GM12878 (cell line): ENCODE results near the gene SVOP. TPM values are rescaled to one million over a fixed set of nuclear protein-coding genes. Genes with fewer than 3 reads are reported as not detected.
A peak's percentile ranks its signal among the peaks of the same experiment; 100 is the strongest.

ENCODE experiments used
- ATAC-seq: fragments of 200-7000 bp; cut with Tn5 transposase; 3 replicates; pipeline ENCODE4 v1.9.1; 2020; ENCODE audit warnings: mild to moderate bottlenecking, moderate library complexity
- BruUV-seq: library from RNA; stranded (reverse); fragments of 400-500 nt; replicated peaks from 2 replicates; lab custom pipeline; 2021; lab: Mats Ljungman, UMichigan
- CTCF ChIA-PET: fragments of 300-600 bp; sonication (Branson Sonifier 250); formaldehyde crosslinking; extraction: SDS; loops from one replicate; lab custom pipeline; 2021; ENCODE audit warnings: inconsistent platforms; lab: Yijun Ruan, JAX
- POLR2A ChIA-PET: fragments of 350-600 bp; formaldehyde crosslinking; extraction: SDS; loops from one replicate; lab custom pipeline; 2021; ENCODE audit warnings: inconsistent platforms; lab: Charles Lee
- RAD21 ChIA-PET: fragments of 300-600 bp; sonication (Branson Sonifier 250); formaldehyde crosslinking; loops from one replicate; lab custom pipeline; 2023; ENCODE audit warnings: antibody characterized with exemption; ENCODE audit not compliant: unreplicated experiment; lab: Charles Lee
- SMC1A ChIA-PET: fragments of 300-600 bp; sonication (Branson Sonifier 250); formaldehyde crosslinking; loops from one replicate; lab custom pipeline; 2023; ENCODE audit not compliant: unreplicated experiment, uncharacterized antibody; lab: Charles Lee
- DNase-seq: peaks from one replicate; pipeline ENCODE4 v3.0.0-alpha.2; 2011; ENCODE audit warnings: low read depth, low spot score
- FAIRE-seq: peaks from 3 replicates; lab custom pipeline; 2011; peaks lifted over from hg19 to GRCh38; lab: Jason Lieb, UNC
- H2AFZ ChIP-seq: 2 replicates; pipeline ENCODE4 v1.6.0; 2011; ENCODE audit warnings: low read depth, low read length, control low read depth; ENCODE audit not compliant: control insufficient read depth
- H3K27ac ChIP-seq: 2 replicates; pipeline ENCODE4 v1.5.1; 2011; ENCODE audit warnings: control low read depth; ENCODE audit not compliant: control insufficient read depth, insufficient read depth
- H3K27me3 ChIP-seq, 2 experiments: replicated peaks in 1 of 2; 2 replicates each; pipeline versions ENCODE4 v1.6.0 to v1.6.1; 2011; ENCODE audit warnings: low read length in 1 of 2; ENCODE audit not compliant: control insufficient read depth in 2 of 2, insufficient read depth in 2 of 2
- H3K36me3 ChIP-seq, 2 experiments: 2 replicates each; pipeline ENCODE4 v1.5.1; 2011; ENCODE audit warnings: low read length in 1 of 2; ENCODE audit not compliant: control insufficient read depth in 2 of 2, insufficient read depth in 2 of 2
- H3K4me1 ChIP-seq: 2 replicates; pipeline ENCODE4 v1.6.1; 2011; ENCODE audit warnings: mild to moderate bottlenecking, low read length, moderate library complexity, mixed read lengths; ENCODE audit not compliant: control insufficient read depth, insufficient read depth
- H3K4me2 ChIP-seq: 2 replicates; pipeline ENCODE4 v1.6.0; 2011; ENCODE audit warnings: control low read depth; ENCODE audit not compliant: control insufficient read depth, insufficient read depth
- H3K4me3 ChIP-seq: fragments of 200-600 bp; sonication (generic); 2 replicates; pipeline ENCODE4 v1.5.1; 2016
- H3K79me2 ChIP-seq: 2 replicates; pipeline ENCODE4 v1.6.0; 2011; ENCODE audit warnings: low read length; ENCODE audit not compliant: control insufficient read depth, insufficient read depth
- H3K9ac ChIP-seq: 2 replicates; pipeline ENCODE4 v1.8.0; 2011; ENCODE audit warnings: low read length, control low read depth, mixed read lengths; ENCODE audit not compliant: control insufficient read depth, insufficient read depth
- H3K9me3 ChIP-seq: replicated peaks from 3 replicates; pipeline ENCODE4 v1.5.1; 2011; ENCODE audit warnings: mild to moderate bottlenecking, low read length; ENCODE audit not compliant: control insufficient read depth, insufficient read depth
- H4K20me1 ChIP-seq: 2 replicates; pipeline ENCODE4 v1.6.0; 2011; ENCODE audit not compliant: control insufficient read depth, insufficient read depth
- ATF7 ChIP-seq: fragments of 450-650 bp; IDR thresholded peaks from 2 replicates; pipeline ENCODE4 v1.6.1; 2016; ENCODE audit warnings: low read depth, mild to moderate bottlenecking
- CREM ChIP-seq: IDR thresholded peaks from 2 replicates; pipeline ENCODE4 v1.6.1; 2014; ENCODE audit warnings: antibody characterized with exemption, low read depth
- NFXL1 ChIP-seq: fragments of 450-650 bp; IDR thresholded peaks from 2 replicates; pipeline ENCODE4 v1.6.1; 2017; ENCODE audit warnings: antibody characterized with exemption, mild to moderate bottlenecking, borderline replicate concordance
- SPI1 ChIP-seq: IDR thresholded peaks from 2 replicates; pipeline ENCODE4 v1.6.1; 2011; ENCODE audit warnings: low read depth, mild to moderate bottlenecking, low read length, moderate library complexity, borderline replicate concordance; ENCODE audit not compliant: insufficient read depth
- WGBS: methylation state at CpG from one replicate; pipeline ENCODE4 v1.1.6; 2016; ENCODE audit warnings: low lambda C conversion rate; ENCODE audit not compliant: insufficient replicate concordance, insufficient coverage; ENCODE audit errors: missing lambda C conversion rate; 5-methylcytosine and 5-hydroxymethylcytosine counted together
- in situ Hi-C: fragments of 300-500 bp; cut with MboI; formaldehyde crosslinking; loops from 9 replicates; pipeline ENCODE4 v1.14.3; 2018; ENCODE audit warnings: mixed read lengths
- intact Hi-C: fragments of 100-400 bp; cut with micrococcal nuclease; formaldehyde crosslinking; loops from one replicate; pipeline ENCODE4 v1.14.2; 2022; ENCODE audit not compliant: unreplicated experiment
- polyA plus RNA-seq, 11 experiments: library from polyadenylated mRNA; depleted of rRNA in 4 of 11; unstranded in 6 of 11; stranded (reverse) in 5 of 11; fragments of >200 nt; fragmentation: Nextera tagmentation in 4 of 11; fragmentation: Illumina TruSeq in 1 of 11; extraction: Ambion mirVana in 4 of 11; extraction: Trizol in 1 of 11; gene quantifications; 1 replicate in 1 of 11; 2 replicates in 10 of 11; pipeline versions ENCODE4 v1.2.1 to v1.2.3, GENCODE V29; 2011 to 2016; ENCODE audit warnings: inconsistent platforms in 2 of 11, missing spikeins in 2 of 11, low read depth in 1 of 11
- total RNA-seq, 4 experiments: library from RNA; depleted of rRNA in 3 of 4; stranded (reverse); fragments of >200 nt in 3 of 4; fragmentation: Illumina TruSeq in 1 of 4; extraction: Trizol in 1 of 4; gene quantifications; 2 replicates each; pipeline versions ENCODE4 v1.2.1 to v1.2.3, GENCODE V29; 2013 to 2021
- TF ChIP-seq, protein P1 (sequence below): fragments of 450-650 bp; IDR thresholded peaks from 2 replicates; pipeline ENCODE4 v1.6.1; 2017; ENCODE audit warnings: mild to moderate bottlenecking, low read depth, inconsistent platforms; ENCODE audit not compliant: poor library complexity, severe bottlenecking

The SVOP gene
- total and polyA plus RNA-seq, 10 of the 15 experiments (the other 5 are each of a cell fraction or from before 2014, with no cell fraction given): under 0.01 TPM; not detected in 9

DNA sequence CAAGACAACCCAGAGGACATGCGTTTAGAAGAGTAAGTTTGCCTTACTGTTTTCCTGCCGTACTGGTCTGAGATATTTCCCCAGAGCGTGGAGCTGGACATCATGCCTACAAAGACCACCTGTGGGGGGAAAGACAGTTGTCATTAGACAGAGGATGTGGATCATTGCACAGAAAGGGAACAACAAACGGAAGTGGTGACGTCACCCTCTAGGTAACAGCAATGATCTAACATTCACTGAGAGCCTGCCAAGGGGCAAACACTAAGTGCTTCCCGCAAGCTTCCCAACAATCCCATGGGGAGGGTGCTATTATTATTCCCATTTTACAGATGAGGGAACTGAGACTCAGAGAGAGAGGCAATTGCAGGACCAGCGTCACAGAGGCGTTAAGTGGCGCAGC is 48.5 kb downstream of the SVOP start:
- ChIA-PET RAD21 (no interaction called here), CTCF (no interaction called here), POLR2A (no interaction called here), SMC1A (no interaction called here)
- H4K20me1 ChIP-seq: no peaks in the 10 kb centered on the region
- no peak overlapping the region for H2AFZ ChIP-seq
- intact Hi-C loops: no loop called here
- H3K27ac ChIP-seq: no peak overlapping the region
- 41% methylated on average over 9 of the region's 9 CpGs for WGBS
- H3K4me3 ChIP-seq: no peak overlapping the region
- TF ChIP-seq, protein P1, sequence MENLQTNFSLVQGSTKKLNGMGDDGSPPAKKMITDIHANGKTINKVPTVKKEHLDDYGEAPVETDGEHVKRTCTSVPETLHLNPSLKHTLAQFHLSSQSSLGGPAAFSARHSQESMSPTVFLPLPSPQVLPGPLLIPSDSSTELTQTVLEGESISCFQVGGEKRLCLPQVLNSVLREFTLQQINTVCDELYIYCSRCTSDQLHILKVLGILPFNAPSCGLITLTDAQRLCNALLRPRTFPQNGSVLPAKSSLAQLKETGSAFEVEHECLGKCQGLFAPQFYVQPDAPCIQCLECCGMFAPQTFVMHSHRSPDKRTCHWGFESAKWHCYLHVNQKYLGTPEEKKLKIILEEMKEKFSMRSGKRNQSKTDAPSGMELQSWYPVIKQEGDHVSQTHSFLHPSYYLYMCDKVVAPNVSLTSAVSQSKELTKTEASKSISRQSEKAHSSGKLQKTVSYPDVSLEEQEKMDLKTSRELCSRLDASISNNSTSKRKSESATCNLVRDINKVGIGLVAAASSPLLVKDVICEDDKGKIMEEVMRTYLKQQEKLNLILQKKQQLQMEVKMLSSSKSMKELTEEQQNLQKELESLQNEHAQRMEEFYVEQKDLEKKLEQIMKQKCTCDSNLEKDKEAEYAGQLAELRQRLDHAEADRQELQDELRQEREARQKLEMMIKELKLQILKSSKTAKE: no peak
- peak; percentile 32; the same call in 1 of the 2 replicates for TF ChIP-seq ATF7
- TF ChIP-seq, all 136 proteins: peak for 1
- H3K9ac ChIP-seq: no peak overlapping the region
- FAIRE-seq: no peak
- no peak for ATAC-seq
- no peaks in the 10 kb centered on the region for H3K79me2 ChIP-seq
- no peak overlapping the region for H3K4me2 ChIP-seq
- no TSS peak for BruUV-seq
- no peaks in the 10 kb centered on the region for H3K9me3 ChIP-seq
- DNase-seq: no peak
- in situ Hi-C loops: no loop called here
- no peaks in the 10 kb centered on the region for H3K4me1 ChIP-seq
- H3K36me3 ChIP-seq: no peaks in the 10 kb centered on the region
- no peaks in the 10 kb centered on the region; a peak in 2 of 4 replicates for H3K27me3 ChIP-seq

DNA sequence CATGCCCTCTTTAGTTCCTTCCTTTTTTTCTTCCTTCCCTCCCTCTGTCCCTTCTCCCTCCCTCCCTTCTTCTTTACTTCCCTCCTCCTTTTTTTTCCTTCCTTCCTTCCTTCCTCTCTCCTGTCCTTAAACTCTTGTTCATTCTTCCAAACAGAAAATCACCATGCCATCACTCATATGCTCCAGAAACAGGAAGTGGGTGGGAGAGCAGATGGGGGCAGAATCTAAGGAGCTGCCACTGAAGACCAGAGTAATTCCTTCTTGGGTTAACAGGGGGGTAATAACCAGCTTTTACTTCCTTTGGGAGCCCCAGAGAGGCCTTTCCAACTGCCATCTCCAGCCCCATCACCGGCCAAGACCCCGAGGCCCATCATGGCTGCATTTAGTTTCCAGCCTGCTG is 51.2 kb downstream of the SVOP start:
- intact Hi-C loops (loop anchor here (5.0 kb wide), 1 partner anchor 123 kb away; the partner anchor contains the start of gene ALKBH2), in situ Hi-C loops (no loop called here)
- DNase-seq (no peak), ATAC-seq (no peak), FAIRE-seq (no peak)
- no peaks in the 10 kb centered on the region for H3K9me3 ChIP-seq
- BruUV-seq: no TSS peak
- POLR2A ChIA-PET: no interaction called here
- WGBS: 23% methylated on average over 2 of the region's 2 CpGs
- no peaks in the 10 kb centered on the region for H3K27me3 ChIP-seq
- no peak overlapping the region for H3K9ac ChIP-seq
- H3K36me3 ChIP-seq: no peaks in the 10 kb centered on the region
- CTCF ChIA-PET: no interaction called here
- H3K4me1 ChIP-seq: no peaks in the 10 kb centered on the region
- TF ChIP-seq SPI1 (0 out of 2 replicates have a peak, but pooled peaks have one; percentile 23), NFXL1 (no peak), CREM (no peak)
- H3K4me3 ChIP-seq: no peak overlapping the region
- no peaks in the 10 kb centered on the region for H3K79me2 ChIP-seq
- no peak overlapping the region for H3K27ac ChIP-seq
- H3K4me2 ChIP-seq: no peak overlapping the region
- SMC1A ChIA-PET: no interaction called here
- H4K20me1 ChIP-seq: no peaks in the 10 kb centered on the region
- no peak overlapping the region for H2AFZ ChIP-seq
- RAD21 ChIA-PET: interaction anchor here (0.6 kb wide), 1 partner anchor 72 kb away, joined by 3 read pairs; no protein-coding TSS in a partner anchor
